HAP-1 (cell line): Measurements from ENCODE around the gene ARHGAP15.
A peak's percentile ranks its signal among the peaks of the same experiment; 100 is the strongest.

Experiments used
- DNase-seq, 2 experiments: peaks; one replicate each; pipeline ENCODE4 v3.0.0-alpha.2; 2016 to 2020; ENCODE audit warnings: low spot score in 2 of 2
- H3K27me3 ChIP-seq: fragments of 250-450 bp; sonication (Bioruptor Pico); 2 replicates; pipeline ENCODE4 v1.5.1; 2020; ENCODE audit warnings: low read depth, mild to moderate bottlenecking, moderate library complexity
- H3K36me3 ChIP-seq: fragments of 250-450 bp; sonication (Bioruptor Pico); replicated peaks from 2 replicates; pipeline ENCODE4 v1.5.1; 2020; ENCODE audit warnings: mild to moderate bottlenecking
- H3K4me1 ChIP-seq: fragments of 250-450 bp; sonication (Bioruptor Pico); 2 replicates; pipeline ENCODE4 v1.5.1; 2020; ENCODE audit warnings: mild to moderate bottlenecking
- H3K4me3 ChIP-seq: fragments of 250-450 bp; sonication (Bioruptor Pico); 2 replicates; pipeline ENCODE4 v1.5.1; 2020; ENCODE audit warnings: mild to moderate bottlenecking, moderate library complexity
- H3K9me3 ChIP-seq: fragments of 250-450 bp; sonication (Bioruptor Pico); 2 replicates; pipeline ENCODE4 v1.5.1; 2020; ENCODE audit warnings: mild to moderate bottlenecking, moderate library complexity
- in situ Hi-C: fragments of 300-500 bp; cut with MboI; formaldehyde crosslinking; loops from 3 replicates; pipeline ENCODE4 v1.14.3; 2020; ENCODE audit warnings: low sequenced_read_pairs, inconsistent platforms, mixed read lengths

Gene ARHGAP15

DNA sequence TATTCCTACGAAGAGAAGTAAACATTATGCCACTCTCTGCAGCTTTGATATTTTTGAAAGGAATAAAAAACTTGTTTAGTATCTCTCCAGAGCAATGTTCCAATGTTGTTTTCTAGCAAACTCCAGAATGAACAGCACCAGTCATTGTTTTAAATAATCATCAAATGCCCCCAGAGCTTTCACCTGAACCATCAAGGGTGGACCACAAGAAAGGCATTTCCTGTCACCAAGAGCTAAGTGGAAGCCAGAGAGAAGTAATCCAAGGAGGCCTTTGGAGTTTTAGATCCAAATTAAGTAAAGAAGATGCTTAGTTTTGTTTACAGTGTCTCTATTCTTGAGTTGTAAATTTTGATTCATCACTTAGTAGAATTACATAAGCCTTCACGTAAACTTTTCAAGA is 559.0 kb downstream of the ARHGAP15 start:
- no peak for DNase-seq
- Histone ChIP-seq H3K9me3 (no peaks in the 10 kb centered on the region), H3K36me3 (no peaks in the 10 kb centered on the region), H3K27me3 (no peaks in the 10 kb centered on the region), H3K4me3 (no peak overlapping the region), H3K4me1 (peaks cover 27% of the 10 kb centered on the region)
- in situ Hi-C loops: no loop called here

DNA sequence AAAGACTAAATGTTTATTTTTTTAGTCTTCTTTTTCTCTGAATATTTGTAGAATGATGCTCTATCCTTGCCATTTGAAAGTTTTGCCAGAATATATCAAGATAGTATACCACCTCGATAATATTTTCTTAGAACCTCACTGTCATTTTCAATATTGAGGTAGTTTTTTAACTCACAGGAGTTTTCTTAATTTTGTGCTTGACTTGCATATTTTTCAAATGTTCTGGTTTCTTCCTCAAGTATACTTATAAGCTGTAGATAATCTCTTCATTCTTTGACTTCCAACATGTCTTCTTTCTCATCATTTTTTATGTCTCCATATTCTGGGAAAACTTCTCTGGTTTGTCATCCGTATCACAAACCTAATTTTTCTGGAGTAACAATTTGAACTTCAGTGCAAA is 559.6 kb downstream of the ARHGAP15 start:
- no peak for DNase-seq
- in situ Hi-C loops: no loop called here
- Histone ChIP-seq H3K4me1 (peaks cover 27% of the 10 kb centered on the region), H3K36me3 (no peaks in the 10 kb centered on the region), H3K27me3 (no peaks in the 10 kb centered on the region), H3K4me3 (no peak overlapping the region), H3K9me3 (no peaks in the 10 kb centered on the region)

DNA sequence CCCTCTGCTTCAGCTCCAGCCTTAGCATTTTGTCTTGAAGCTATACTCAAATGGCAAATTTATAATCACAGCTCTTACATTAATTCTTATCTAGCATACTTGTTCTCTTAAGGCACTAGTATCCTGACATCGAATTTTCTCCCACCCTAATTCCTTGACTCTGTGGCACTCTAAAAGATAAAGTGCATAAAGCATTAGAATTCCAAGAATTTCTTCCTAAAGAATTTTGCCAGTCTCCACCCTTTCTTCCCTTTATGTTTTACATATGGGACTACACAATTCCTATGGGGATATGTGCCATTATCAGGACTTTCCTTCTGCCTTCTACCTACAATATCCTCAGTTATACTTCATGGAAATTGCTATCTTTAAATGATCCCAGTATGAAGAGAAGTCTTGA is 560.3 kb downstream of the ARHGAP15 start:
- Histone ChIP-seq H3K27me3 (no peaks in the 10 kb centered on the region), H3K4me1 (peaks cover 27% of the 10 kb centered on the region), H3K9me3 (no peaks in the 10 kb centered on the region), H3K4me3 (no peak overlapping the region), H3K36me3 (no peaks in the 10 kb centered on the region)
- DNase-seq: peak in 1 of 2 experiments; percentile 64
- in situ Hi-C loops: no loop called here

DNA sequence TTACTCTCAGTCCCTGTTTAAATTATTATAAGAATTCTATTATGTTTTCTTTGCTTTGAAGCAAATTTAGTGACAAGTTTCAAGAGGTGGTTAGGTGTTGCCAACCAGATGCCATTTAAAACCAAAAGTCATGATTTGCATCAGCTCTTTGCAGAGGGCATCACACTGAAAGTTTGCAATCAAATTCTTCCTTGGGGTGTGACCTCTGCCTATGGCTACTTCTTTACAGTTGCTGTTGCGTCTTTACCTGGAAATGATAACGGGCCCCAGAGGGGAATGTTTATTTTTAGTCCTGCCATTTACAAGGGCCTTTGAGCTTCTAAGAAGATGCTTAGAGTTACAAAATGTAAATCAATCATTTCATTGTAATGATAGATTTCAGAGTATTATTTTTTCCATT is 561.0 kb downstream of the ARHGAP15 start:
- in situ Hi-C loops: no loop called here
- no peaks in the 10 kb centered on the region for H3K9me3 ChIP-seq
- H3K27me3 ChIP-seq: no peaks in the 10 kb centered on the region
- DNase-seq: no peak
- H3K4me3 ChIP-seq: no peak overlapping the region
- H3K36me3 ChIP-seq: no peaks in the 10 kb centered on the region
- H3K4me1 ChIP-seq: peaks cover 21% of the 10 kb centered on the region

DNA sequence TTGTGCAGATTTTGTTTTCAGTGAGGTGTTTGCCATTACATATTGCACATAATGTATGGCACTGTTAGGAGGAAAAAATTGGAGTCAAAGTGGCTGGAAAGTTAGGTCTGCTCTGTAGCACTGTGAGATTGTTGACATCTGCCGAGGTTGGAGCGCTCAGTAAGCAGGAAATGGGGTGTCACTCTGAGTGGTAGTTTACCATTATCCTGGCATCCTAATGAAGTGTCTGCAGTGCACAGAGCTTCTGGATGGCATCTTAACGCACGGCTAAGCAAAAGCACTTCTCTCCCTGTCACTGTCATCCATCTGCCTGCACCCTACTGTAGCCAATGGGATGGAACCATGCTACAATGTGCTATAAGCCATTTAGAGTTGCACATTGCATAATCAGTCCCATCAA is 561.9 kb downstream of the ARHGAP15 start:
- no peaks in the 10 kb centered on the region for H3K36me3 ChIP-seq
- no peaks in the 10 kb centered on the region for H3K27me3 ChIP-seq
- no peak overlapping the region for H3K4me3 ChIP-seq
- in situ Hi-C loops: no loop called here
- peaks cover 21% of the 10 kb centered on the region for H3K4me1 ChIP-seq
- DNase-seq: no peak
- no peaks in the 10 kb centered on the region for H3K9me3 ChIP-seq

DNA sequence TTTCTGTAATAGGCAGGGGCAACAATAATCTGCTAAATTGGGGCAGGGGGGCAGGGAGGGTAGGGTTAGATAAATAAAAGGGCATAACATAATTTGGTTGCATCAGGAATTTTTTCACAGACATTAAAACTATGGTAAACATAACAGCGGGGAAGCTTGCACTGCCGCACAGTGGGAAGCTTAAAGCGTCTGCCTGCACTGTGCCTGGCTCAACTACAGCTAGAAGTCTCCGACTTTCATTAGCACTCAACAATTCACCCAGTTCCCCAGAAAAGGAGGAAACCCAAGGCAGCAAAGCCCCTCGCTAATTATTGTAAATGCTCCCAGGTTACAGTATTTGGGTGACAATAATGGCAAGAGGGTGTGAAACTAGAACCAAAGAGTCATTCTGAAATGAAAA is 562.9 kb downstream of the ARHGAP15 start:
- H3K4me3 ChIP-seq: no peak overlapping the region
- H3K27me3 ChIP-seq: no peaks in the 10 kb centered on the region
- no peaks in the 10 kb centered on the region for H3K9me3 ChIP-seq
- in situ Hi-C loops: no loop called here
- DNase-seq: no peak
- H3K36me3 ChIP-seq: no peaks in the 10 kb centered on the region
- H3K4me1 ChIP-seq: peaks cover 21% of the 10 kb centered on the region

DNA sequence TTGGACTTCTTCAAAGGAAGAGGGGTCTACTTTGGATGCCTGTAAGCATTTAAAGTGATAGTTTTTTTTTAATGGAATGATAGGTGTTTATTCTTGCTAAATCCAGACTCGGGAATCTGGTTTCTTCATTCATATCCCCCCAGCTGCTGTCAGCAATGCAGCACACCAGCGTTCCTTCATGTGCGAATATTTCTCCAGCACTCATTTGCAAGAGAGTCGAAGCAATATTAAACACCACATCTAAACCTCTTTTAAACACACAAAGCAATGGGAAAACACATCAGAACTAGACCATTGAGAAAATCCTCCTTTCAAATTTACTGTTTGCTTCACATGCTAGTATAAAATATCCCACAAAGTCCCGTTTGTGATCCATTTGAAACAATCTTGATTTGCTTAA is 563.7 kb downstream of the ARHGAP15 start:
- no peaks in the 10 kb centered on the region for H3K9me3 ChIP-seq
- H3K4me3 ChIP-seq: no peak overlapping the region
- no peaks in the 10 kb centered on the region for H3K27me3 ChIP-seq

DNA sequence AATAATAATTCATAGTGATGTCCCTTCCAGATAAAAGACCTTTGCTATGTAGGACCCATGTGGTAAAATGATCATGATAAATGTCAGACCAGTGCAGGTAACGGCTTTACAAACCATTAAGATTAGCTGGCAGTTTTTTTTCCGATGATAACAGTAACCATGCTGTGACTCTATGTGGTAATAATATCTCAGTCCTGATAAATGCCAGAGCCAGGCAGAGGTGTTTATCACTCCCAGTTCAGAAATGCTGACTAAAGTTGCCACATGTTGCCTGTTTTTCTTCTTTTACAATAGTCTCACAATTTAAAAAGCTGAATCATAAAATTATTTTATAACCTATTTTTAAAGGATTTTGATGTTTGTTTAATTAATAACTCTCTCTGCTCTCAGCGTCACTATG is 565.1 kb downstream of the ARHGAP15 start:
- in situ Hi-C loops: no loop called here
- Histone ChIP-seq H3K4me3 (no peak overlapping the region), H3K9me3 (no peaks in the 10 kb centered on the region)

More for the DNA sequence above, 563.7 kb downstream of the ARHGAP15 start:
- in situ Hi-C loops: no loop called here
- no peaks in the 10 kb centered on the region for H3K36me3 ChIP-seq
- peaks cover 21% of the 10 kb centered on the region for H3K4me1 ChIP-seq
- no peak for DNase-seq

DNA sequence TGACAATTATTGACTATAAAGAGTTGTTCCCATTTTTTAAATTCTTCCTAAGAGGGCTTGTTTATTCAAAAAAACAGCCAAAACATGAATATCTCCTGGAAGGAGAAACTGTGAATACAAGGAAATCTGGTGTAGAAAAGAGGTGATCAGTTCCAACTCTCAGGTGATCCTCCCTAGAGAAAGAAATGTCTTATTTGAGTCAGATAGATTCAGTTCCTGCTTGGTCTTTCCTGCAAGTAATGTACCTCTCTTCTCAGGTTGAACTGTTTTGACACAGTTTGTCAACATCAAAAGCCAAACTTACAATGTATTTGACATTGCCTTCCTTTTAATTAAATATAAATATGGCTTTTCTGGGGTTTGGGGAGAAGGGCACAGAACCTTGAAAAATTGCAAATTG is 567.4 kb downstream of the ARHGAP15 start:
- no peaks in the 10 kb centered on the region for H3K36me3 ChIP-seq
- no peaks in the 10 kb centered on the region for H3K4me1 ChIP-seq
- H3K27me3 ChIP-seq: no peaks in the 10 kb centered on the region
- in situ Hi-C loops: no loop called here
- H3K4me3 ChIP-seq: no peak overlapping the region
- no peaks in the 10 kb centered on the region for H3K9me3 ChIP-seq
- DNase-seq: no peak

More for the DNA sequence above, 565.1 kb downstream of the ARHGAP15 start:
- Histone ChIP-seq H3K4me1 (peaks cover 8% of the 10 kb centered on the region), H3K36me3 (no peaks in the 10 kb centered on the region), H3K27me3 (no peaks in the 10 kb centered on the region)
- no peak for DNase-seq

DNA sequence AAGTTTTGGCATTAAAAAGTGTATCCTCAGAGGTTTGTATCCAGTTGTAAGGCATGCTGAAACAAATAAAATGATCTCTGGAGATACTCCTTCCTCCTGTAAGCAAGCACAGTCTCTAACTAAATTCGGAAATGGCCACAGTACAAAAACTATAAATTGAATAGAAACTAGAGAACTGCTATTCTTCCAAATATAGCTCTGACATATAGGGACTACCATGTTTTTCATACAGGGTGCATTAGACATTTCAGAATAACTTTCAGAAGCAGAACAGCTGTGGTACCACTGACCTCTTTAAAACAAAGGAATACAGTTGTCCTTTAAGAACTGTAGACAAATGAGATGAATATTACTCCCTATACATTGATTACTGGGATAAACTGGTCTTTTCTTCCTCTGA is 568.5 kb downstream of the ARHGAP15 start:
- H3K4me1 ChIP-seq: no peaks in the 10 kb centered on the region
- no peak for DNase-seq
- H3K9me3 ChIP-seq: no peaks in the 10 kb centered on the region
- in situ Hi-C loops: no loop called here
- H3K4me3 ChIP-seq: no peak overlapping the region
- H3K36me3 ChIP-seq: no peaks in the 10 kb centered on the region
- no peaks in the 10 kb centered on the region for H3K27me3 ChIP-seq

DNA sequence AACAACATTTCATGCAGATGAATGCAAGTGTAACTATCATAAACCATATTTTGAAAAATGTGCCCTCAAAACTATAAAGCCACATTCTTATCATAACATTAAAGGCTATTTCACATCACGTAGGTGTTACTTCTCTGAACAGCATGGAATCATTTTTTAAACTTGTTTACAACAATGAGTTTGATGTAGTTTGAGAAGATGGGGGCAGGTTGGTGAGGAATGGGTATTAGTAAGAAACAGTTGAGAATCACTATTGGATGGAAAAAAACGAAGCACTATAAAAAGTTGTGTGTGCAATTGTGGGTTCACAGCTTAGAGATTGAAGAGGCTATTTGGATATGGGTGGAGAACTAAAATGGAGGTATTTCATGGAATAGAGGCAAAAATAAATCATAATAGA is 569.1 kb downstream of the ARHGAP15 start:
- in situ Hi-C loops: no loop called here
- Histone ChIP-seq H3K36me3 (no peaks in the 10 kb centered on the region), H3K9me3 (no peaks in the 10 kb centered on the region), H3K27me3 (no peaks in the 10 kb centered on the region), H3K4me3 (no peak overlapping the region), H3K4me1 (no peaks in the 10 kb centered on the region)
- DNase-seq: no peak

DNA sequence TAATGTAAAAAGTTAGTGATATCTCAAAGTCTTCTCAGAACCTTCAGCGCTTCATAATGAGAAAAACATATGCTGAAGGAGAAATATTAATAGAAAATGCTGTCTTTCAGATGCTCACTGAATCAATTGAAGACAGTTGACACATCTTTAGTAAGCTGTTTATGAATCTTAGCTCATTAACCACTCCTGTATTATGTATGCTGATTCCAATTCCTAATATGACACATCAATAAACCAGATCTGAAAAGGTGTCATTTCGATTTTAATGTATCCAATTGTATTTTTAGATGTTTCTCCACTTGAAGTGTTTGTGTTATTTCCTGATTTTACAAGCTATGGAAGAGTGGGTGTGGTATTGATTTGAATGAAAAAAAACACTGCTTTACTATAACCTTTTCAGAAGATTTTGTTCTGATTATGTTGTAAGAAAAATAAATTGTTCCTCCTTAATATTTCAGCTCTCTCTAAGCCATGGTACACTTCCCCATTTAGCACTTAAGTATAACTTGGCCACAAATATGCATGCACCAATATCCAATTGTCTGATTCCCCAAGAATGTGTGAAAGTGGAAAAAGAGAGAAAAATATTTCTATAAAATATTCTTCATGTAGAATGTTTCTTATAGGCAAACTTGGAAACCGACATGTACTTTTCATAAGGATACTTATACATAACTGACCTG is 569.8 kb downstream of the ARHGAP15 start:
- H3K9me3 ChIP-seq: no peaks in the 10 kb centered on the region
- H3K4me3 ChIP-seq: no peak overlapping the region
- no peaks in the 10 kb centered on the region for H3K27me3 ChIP-seq
- no peaks in the 10 kb centered on the region for H3K36me3 ChIP-seq
- no peaks in the 10 kb centered on the region for H3K4me1 ChIP-seq
- in situ Hi-C loops: no loop called here
- DNase-seq: no peak

DNA sequence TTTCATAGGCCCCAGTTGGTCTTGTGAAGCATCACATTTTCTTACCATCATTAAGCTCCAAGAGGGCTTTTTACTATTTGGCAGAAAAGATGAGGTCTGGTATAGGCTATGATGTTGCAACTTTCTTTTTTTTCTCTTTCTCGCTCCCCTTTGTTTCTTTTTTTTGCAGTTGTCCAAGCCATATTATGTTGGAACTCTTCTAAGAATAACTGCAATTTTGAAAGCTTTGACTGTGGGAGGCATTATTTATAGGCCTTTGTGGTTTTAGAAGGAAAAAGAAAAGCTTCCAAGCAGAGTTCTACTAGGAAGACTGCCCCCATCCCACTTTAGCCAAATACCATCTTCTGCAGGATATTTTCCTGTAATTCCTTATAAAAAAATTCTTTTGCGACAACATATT is 571.6 kb downstream of the ARHGAP15 start:
- H3K4me3 ChIP-seq: no peak overlapping the region
- H3K36me3 ChIP-seq: no peaks in the 10 kb centered on the region
- H3K9me3 ChIP-seq: no peaks in the 10 kb centered on the region
- H3K27me3 ChIP-seq: no peaks in the 10 kb centered on the region
- no peaks in the 10 kb centered on the region for H3K4me1 ChIP-seq
- DNase-seq: no peak
- in situ Hi-C loops: no loop called here

DNA sequence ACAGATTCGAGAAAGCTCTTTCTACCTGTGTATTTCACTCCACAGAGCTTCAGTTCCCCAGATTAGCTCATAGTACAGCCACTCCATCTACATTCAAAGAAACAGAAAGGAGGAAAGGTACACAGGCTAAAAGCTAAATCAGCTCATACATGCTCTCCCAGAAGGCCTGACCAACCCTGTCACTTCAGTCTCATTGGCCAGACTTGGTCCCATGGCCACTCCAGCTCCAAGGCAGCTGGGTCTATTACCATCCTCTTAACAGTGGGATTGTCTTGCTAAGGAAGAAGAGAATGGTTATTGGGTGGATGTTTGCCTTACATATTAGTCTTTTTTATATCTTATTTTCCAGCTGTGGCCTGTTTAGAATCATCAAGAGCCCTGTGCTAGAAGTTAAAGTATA is 572.6 kb downstream of the ARHGAP15 start:
- Histone ChIP-seq H3K4me3 (no peak overlapping the region), H3K36me3 (no peaks in the 10 kb centered on the region), H3K4me1 (no peaks in the 10 kb centered on the region), H3K9me3 (no peaks in the 10 kb centered on the region), H3K27me3 (no peaks in the 10 kb centered on the region)
- in situ Hi-C loops: no loop called here
- DNase-seq: no peak

DNA sequence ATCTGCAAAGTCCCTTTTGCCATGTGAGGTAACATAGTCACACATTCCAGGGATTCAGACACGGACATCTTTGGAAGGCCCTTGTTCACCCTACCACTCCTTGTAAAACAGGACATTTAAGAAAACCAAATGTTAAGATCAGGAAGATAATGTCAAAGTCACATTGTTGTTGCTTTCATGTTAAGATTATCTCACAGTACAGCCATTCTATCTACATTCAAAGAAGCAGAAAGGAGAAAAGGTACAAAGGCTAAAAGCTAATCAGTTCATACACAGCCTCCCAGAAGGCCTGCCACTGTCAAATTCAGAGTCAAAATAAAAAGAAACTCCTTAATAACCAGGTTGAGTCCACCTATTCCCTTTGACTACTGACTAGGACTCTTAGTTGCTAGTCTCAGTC is 573.7 kb downstream of the ARHGAP15 start:
- Histone ChIP-seq H3K36me3 (no peaks in the 10 kb centered on the region), H3K4me1 (no peaks in the 10 kb centered on the region), H3K4me3 (no peak overlapping the region), H3K9me3 (no peaks in the 10 kb centered on the region), H3K27me3 (no peaks in the 10 kb centered on the region)
- in situ Hi-C loops: no loop called here
- DNase-seq: no peak
